GM12878 (cell line): ENCODE data around the gene PLEKHA7. TPM values are rescaled to one million over a fixed set of nuclear protein-coding genes. Genes with fewer than 3 reads are reported as not detected.

Experiments
- ATAC-seq: fragments of 200-7000 bp; cut with Tn5 transposase; 3 replicates; pipeline ENCODE4 v1.9.1; 2020; ENCODE audit warnings: mild to moderate bottlenecking, moderate library complexity
- BruUV-seq: library from RNA; stranded (reverse); fragments of 400-500 nt; replicated peaks from 2 replicates; lab custom pipeline; 2021; lab: Mats Ljungman, UMichigan
- CTCF ChIA-PET: fragments of 300-600 bp; sonication (Branson Sonifier 250); formaldehyde crosslinking; extraction: SDS; loops from one replicate; lab custom pipeline; 2021; ENCODE audit warnings: inconsistent platforms; lab: Yijun Ruan, JAX
- POLR2A ChIA-PET: fragments of 350-600 bp; formaldehyde crosslinking; extraction: SDS; loops from one replicate; lab custom pipeline; 2021; ENCODE audit warnings: inconsistent platforms; lab: Charles Lee
- RAD21 ChIA-PET: fragments of 300-600 bp; sonication (Branson Sonifier 250); formaldehyde crosslinking; loops from one replicate; lab custom pipeline; 2023; ENCODE audit warnings: antibody characterized with exemption; ENCODE audit not compliant: unreplicated experiment; lab: Charles Lee
- SMC1A ChIA-PET: fragments of 300-600 bp; sonication (Branson Sonifier 250); formaldehyde crosslinking; loops from one replicate; lab custom pipeline; 2023; ENCODE audit not compliant: unreplicated experiment, uncharacterized antibody; lab: Charles Lee
- DNase-seq: peaks from one replicate; pipeline ENCODE4 v3.0.0-alpha.2; 2011; ENCODE audit warnings: low read depth, low spot score
- FAIRE-seq: peaks from 3 replicates; lab custom pipeline; 2011; peaks lifted over from hg19 to GRCh38; lab: Jason Lieb, UNC
- H2AFZ ChIP-seq: 2 replicates; pipeline ENCODE4 v1.6.0; 2011; ENCODE audit warnings: low read depth, low read length, control low read depth; ENCODE audit not compliant: control insufficient read depth
- H3K27ac ChIP-seq: 2 replicates; pipeline ENCODE4 v1.5.1; 2011; ENCODE audit warnings: control low read depth; ENCODE audit not compliant: control insufficient read depth, insufficient read depth
- H3K27me3 ChIP-seq, 2 experiments: replicated peaks in 1 of 2; 2 replicates each; pipeline versions ENCODE4 v1.6.0 to v1.6.1; 2011; ENCODE audit warnings: low read length in 1 of 2; ENCODE audit not compliant: control insufficient read depth in 2 of 2, insufficient read depth in 2 of 2
- H3K36me3 ChIP-seq, 2 experiments: 2 replicates each; pipeline ENCODE4 v1.5.1; 2011; ENCODE audit warnings: low read length in 1 of 2; ENCODE audit not compliant: control insufficient read depth in 2 of 2, insufficient read depth in 2 of 2
- H3K4me1 ChIP-seq: 2 replicates; pipeline ENCODE4 v1.6.1; 2011; ENCODE audit warnings: mild to moderate bottlenecking, low read length, moderate library complexity, mixed read lengths; ENCODE audit not compliant: control insufficient read depth, insufficient read depth
- H3K4me2 ChIP-seq: 2 replicates; pipeline ENCODE4 v1.6.0; 2011; ENCODE audit warnings: control low read depth; ENCODE audit not compliant: control insufficient read depth, insufficient read depth
- H3K4me3 ChIP-seq: fragments of 200-600 bp; sonication (generic); 2 replicates; pipeline ENCODE4 v1.5.1; 2016
- H3K79me2 ChIP-seq: 2 replicates; pipeline ENCODE4 v1.6.0; 2011; ENCODE audit warnings: low read length; ENCODE audit not compliant: control insufficient read depth, insufficient read depth
- H3K9ac ChIP-seq: 2 replicates; pipeline ENCODE4 v1.8.0; 2011; ENCODE audit warnings: low read length, control low read depth, mixed read lengths; ENCODE audit not compliant: control insufficient read depth, insufficient read depth
- H3K9me3 ChIP-seq: replicated peaks from 3 replicates; pipeline ENCODE4 v1.5.1; 2011; ENCODE audit warnings: mild to moderate bottlenecking, low read length; ENCODE audit not compliant: control insufficient read depth, insufficient read depth
- H4K20me1 ChIP-seq: 2 replicates; pipeline ENCODE4 v1.6.0; 2011; ENCODE audit not compliant: control insufficient read depth, insufficient read depth
- BACH1 ChIP-seq: fragments of 450-650 bp; IDR thresholded peaks from 2 replicates; pipeline ENCODE4 v1.6.1; 2017; ENCODE audit warnings: mild to moderate bottlenecking, borderline replicate concordance
- BCLAF1 ChIP-seq: fragments of 450-650 bp; IDR thresholded peaks from 2 replicates; pipeline ENCODE4 v1.6.1; 2017; ENCODE audit warnings: antibody characterized with exemption, mild to moderate bottlenecking, moderate library complexity
- BMI1 ChIP-seq: fragments of 450-650 bp; IDR thresholded peaks from 2 replicates; pipeline ENCODE4 v1.6.1; 2016; ENCODE audit warnings: mild to moderate bottlenecking, moderate library complexity, borderline replicate concordance
- CBFB ChIP-seq: IDR thresholded peaks from 2 replicates; pipeline ENCODE4 v1.6.1; 2016; ENCODE audit warnings: antibody characterized with exemption, low read depth
- CHD1 ChIP-seq: IDR thresholded peaks from 2 replicates; pipeline ENCODE4 v1.6.1; 2012; ENCODE audit warnings: low read depth, low read length, improper control_type of control experiment
- ETV6 ChIP-seq, 2 experiments: fragments of 450-650 bp in 1 of 2; IDR thresholded peaks in 1 of 2; conservative IDR thresholded peaks in 1 of 2; 2 replicates each; pipeline ENCODE4 v1.6.1; 2014; ENCODE audit warnings: antibody characterized with exemption in 1 of 2, borderline replicate concordance in 1 of 2, low read depth in 1 of 2, mild to moderate bottlenecking in 1 of 2, moderate library complexity in 1 of 2
- HCFC1 ChIP-seq: fragments of 150-350 bp; IDR thresholded peaks from 2 replicates; pipeline ENCODE4 v1.6.1; 2014; ENCODE audit warnings: low read length
- MEF2B ChIP-seq: fragments of 450-650 bp; IDR thresholded peaks from 2 replicates; pipeline ENCODE4 v1.6.1; 2018; ENCODE audit warnings: mild to moderate bottlenecking, moderate library complexity; ENCODE audit not compliant: partially characterized antibody, poor library complexity, severe bottlenecking
- SMC3 ChIP-seq: IDR thresholded peaks from 2 replicates; pipeline ENCODE4 v1.6.1; 2011; ENCODE audit warnings: low read length, improper control_type of control experiment, borderline replicate concordance
- STAT3 ChIP-seq: IDR thresholded peaks from 2 replicates; pipeline ENCODE4 v1.6.1; 2011; ENCODE audit warnings: low read depth, low read length, improper control_type of control experiment
- YBX1 ChIP-seq: fragments of 450-650 bp; IDR thresholded peaks from 2 replicates; pipeline ENCODE4 v1.6.1; 2016; ENCODE audit warnings: antibody characterized with exemption
- YY1 ChIP-seq: IDR thresholded peaks from 2 replicates; pipeline ENCODE4 v1.6.1; 2011; ENCODE audit warnings: low read depth, mild to moderate bottlenecking, low read length
- ZBTB4 ChIP-seq: fragments of 450-650 bp; formaldehyde crosslinking; IDR thresholded peaks from 2 replicates; pipeline ENCODE4 v1.4.0; 2022; ENCODE audit warnings: mild to moderate bottlenecking, moderate library complexity
- ZNF622 ChIP-seq: fragments of 450-650 bp; IDR thresholded peaks from 2 replicates; pipeline ENCODE4 v1.6.1; 2017; ENCODE audit warnings: mild to moderate bottlenecking, inconsistent platforms
- ZNF687 ChIP-seq: fragments of 450-650 bp; IDR thresholded peaks from 2 replicates; pipeline ENCODE4 v1.6.1; 2017; ENCODE audit warnings: mild to moderate bottlenecking, moderate library complexity
- WGBS: methylation state at CpG from one replicate; pipeline ENCODE4 v1.1.6; 2016; ENCODE audit warnings: low lambda C conversion rate; ENCODE audit not compliant: insufficient replicate concordance, insufficient coverage; ENCODE audit errors: missing lambda C conversion rate; 5-methylcytosine and 5-hydroxymethylcytosine counted together
- in situ Hi-C: fragments of 300-500 bp; cut with MboI; formaldehyde crosslinking; loops from 9 replicates; pipeline ENCODE4 v1.14.3; 2018; ENCODE audit warnings: mixed read lengths
- intact Hi-C: fragments of 100-400 bp; cut with micrococcal nuclease; formaldehyde crosslinking; loops from one replicate; pipeline ENCODE4 v1.14.2; 2022; ENCODE audit not compliant: unreplicated experiment
- polyA plus RNA-seq, 11 experiments: library from polyadenylated mRNA; depleted of rRNA in 4 of 11; unstranded in 6 of 11; stranded (reverse) in 5 of 11; fragments of >200 nt; fragmentation: Nextera tagmentation in 4 of 11; fragmentation: Illumina TruSeq in 1 of 11; extraction: Ambion mirVana in 4 of 11; extraction: Trizol in 1 of 11; gene quantifications; 1 replicate in 1 of 11; 2 replicates in 10 of 11; pipeline versions ENCODE4 v1.2.1 to v1.2.3, GENCODE V29; 2011 to 2016; ENCODE audit warnings: inconsistent platforms in 2 of 11, missing spikeins in 2 of 11, low read depth in 1 of 11
- total RNA-seq, 4 experiments: library from RNA; depleted of rRNA in 3 of 4; stranded (reverse); fragments of >200 nt in 3 of 4; fragmentation: Illumina TruSeq in 1 of 4; extraction: Trizol in 1 of 4; gene quantifications; 2 replicates each; pipeline versions ENCODE4 v1.2.1 to v1.2.3, GENCODE V29; 2013 to 2021

PLEKHA7 gene
- total and polyA plus RNA-seq, 10 of the 15 experiments (the other 5 are each of a cell fraction or from before 2014, with no cell fraction given), result 0.45 to 5.3 (median 2.1) TPM

GRCh38 chr11:16744128-16744725, 270.0 kb downstream of the PLEKHA7 start:
- no peaks in the 10 kb centered on the region for H3K9me3 ChIP-seq
- H4K20me1 ChIP-seq, result no peaks in the 10 kb centered on the region; the same call in 1 of the 2 replicates
- ChIA-PET CTCF (no interaction called here), POLR2A (no interaction called here), SMC1A (interaction anchor here (1.3 kb wide), 1 partner anchor 9 kb away, joined by 3 read pairs; no protein-coding TSS in a partner anchor), RAD21 (no interaction called here)
- peaks cover 58% of the 10 kb centered on the region for H3K79me2 ChIP-seq
- in situ Hi-C loops, result no loop called here
- no peak overlapping the region for H3K27ac ChIP-seq
- 97% methylated on average over 5 of the region's 5 CpGs for WGBS
- no peaks in the 10 kb centered on the region for H3K27me3 ChIP-seq
- H3K4me3 ChIP-seq, result no peak overlapping the region
- H3K36me3 ChIP-seq, result peaks cover 0 to 41% of the 10 kb centered on the region in 2 experiments
- DNase-seq, result no peak
- H2AFZ ChIP-seq, result no peak overlapping the region
- no peak for ATAC-seq
- no peak for FAIRE-seq
- H3K4me2 ChIP-seq, result peak overlapping the region; percentile 22; the same call in 1 of the 2 replicates
- no TSS peak for BruUV-seq
- intact Hi-C loops, result no loop called here
- no peak overlapping the region for H3K9ac ChIP-seq
- peaks cover 4% of the 10 kb centered on the region; the same call in 1 of the 2 replicates for H3K4me1 ChIP-seq
- no peak for TF ChIP-seq ZNF622
- TF ChIP-seq CBFB, result no peak
- no peak for TF ChIP-seq STAT3
- no peak for TF ChIP-seq YBX1
- TF ChIP-seq CHD1, result no peak
- no peak for TF ChIP-seq ZNF687
- no peak for TF ChIP-seq HCFC1
- TF ChIP-seq BMI1, result no peak
- no peak for TF ChIP-seq SMC3
- no peak for TF ChIP-seq ZBTB4
- no peak for TF ChIP-seq MEF2B
- TF ChIP-seq BACH1, result no peak
- TF ChIP-seq BCLAF1, result no peak
- TF ChIP-seq YY1, result no peak
- TF ChIP-seq ETV6 (conservative IDR thresholded peaks at IDR 0.05 in 1 of 2, IDR thresholded peaks at IDR 0.05 in 1 of 2; ENCODE audit: borderline replicate concordance in 1 of 2, low read depth in 1 of 2), result no peak
